Astrocyte (in vitro differentiated cells and primary cell): Measurements from ENCODE around the gene FAM151A.

Source experiments
- CTCF ChIP-seq: IDR thresholded peaks from 2 replicates; pipeline ENCODE4 v1.5.1; 2011; ENCODE audit warnings: low read depth, mild to moderate bottlenecking, inconsistent platforms, low read length, moderate library complexity; ENCODE audit not compliant: insufficient read depth
- EZH2 ChIP-seq: IDR thresholded peaks from 2 replicates; pipeline ENCODE4 v1.6.1; 2012; ENCODE audit warnings: mild to moderate bottlenecking, low read length, inconsistent platforms; ENCODE audit not compliant: insufficient read depth

GRCh38 chr1:54649130-54649898, 26.0 kb upstream of the FAM151A start:
- TF ChIP-seq CTCF (no peak), EZH2 (no peak)
